Uterus (tissue), 2 donors: ENCODE measurements around the gene SHISA5.

Experiments used
- POLR2A ChIP-seq, 2 donors: fragments of 450-650 bp; IDR thresholded peaks; one replicate each; pipeline ENCODE4 v1.6.1; 2016; ENCODE audit warnings: antibody characterized with exemption in 2 of 2, mild to moderate bottlenecking in 1 of 2, moderate library complexity in 1 of 2
- TF ChIP-seq, protein P1 (sequence below), 4 experiments: fragments of 200-600 bp in 2 of 4; fragments of 450-650 bp in 2 of 4; sonication (generic) in 2 of 4; IDR thresholded peaks; one replicate each; pipeline ENCODE4 v1.5.1; 2016 to 2019; ENCODE audit warnings: antibody characterized with exemption in 4 of 4, mild to moderate bottlenecking in 2 of 4, moderate library complexity in 1 of 4

DNA sequence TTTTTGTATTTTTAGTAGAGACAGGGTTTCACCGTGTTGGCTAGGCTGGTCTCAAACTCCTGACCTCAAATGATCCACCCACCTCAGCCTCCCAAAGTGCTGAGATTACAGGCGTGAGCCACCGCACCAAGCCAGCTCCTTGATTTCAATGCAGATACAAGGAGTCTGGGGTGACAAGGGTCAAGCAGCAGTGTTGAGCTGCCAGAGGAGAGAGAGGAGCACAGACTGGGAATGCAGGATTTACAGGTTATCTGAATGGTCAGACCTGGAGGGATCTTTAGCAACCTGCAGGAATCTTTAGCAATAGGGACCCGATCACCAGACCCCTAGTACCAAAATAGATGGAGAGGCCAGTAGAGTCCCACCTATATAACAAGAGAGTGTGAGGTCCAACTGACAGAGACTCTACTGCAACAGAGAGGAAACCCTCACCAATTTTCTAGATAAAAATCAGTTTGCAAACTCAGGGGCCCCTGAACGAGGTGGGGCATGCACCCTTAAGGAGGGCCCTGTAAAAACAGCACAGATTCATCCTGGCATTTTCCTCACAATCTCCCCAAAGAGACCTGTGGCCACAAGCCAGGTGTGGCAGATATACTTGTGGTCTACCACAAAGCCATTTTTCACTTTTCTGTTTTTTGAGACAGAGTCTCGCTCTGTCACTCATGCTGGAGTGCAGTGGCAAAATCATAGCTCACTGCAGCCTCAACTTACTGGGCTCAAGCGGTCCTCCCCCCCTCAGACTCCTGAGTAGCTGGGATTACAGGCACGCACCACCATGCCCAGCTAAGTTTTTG is 10.7 kb upstream of the SHISA5 start:
- TF ChIP-seq POLR2A (IDR thresholded peaks at IDR 0.05): no peak
- TF ChIP-seq, protein P1, sequence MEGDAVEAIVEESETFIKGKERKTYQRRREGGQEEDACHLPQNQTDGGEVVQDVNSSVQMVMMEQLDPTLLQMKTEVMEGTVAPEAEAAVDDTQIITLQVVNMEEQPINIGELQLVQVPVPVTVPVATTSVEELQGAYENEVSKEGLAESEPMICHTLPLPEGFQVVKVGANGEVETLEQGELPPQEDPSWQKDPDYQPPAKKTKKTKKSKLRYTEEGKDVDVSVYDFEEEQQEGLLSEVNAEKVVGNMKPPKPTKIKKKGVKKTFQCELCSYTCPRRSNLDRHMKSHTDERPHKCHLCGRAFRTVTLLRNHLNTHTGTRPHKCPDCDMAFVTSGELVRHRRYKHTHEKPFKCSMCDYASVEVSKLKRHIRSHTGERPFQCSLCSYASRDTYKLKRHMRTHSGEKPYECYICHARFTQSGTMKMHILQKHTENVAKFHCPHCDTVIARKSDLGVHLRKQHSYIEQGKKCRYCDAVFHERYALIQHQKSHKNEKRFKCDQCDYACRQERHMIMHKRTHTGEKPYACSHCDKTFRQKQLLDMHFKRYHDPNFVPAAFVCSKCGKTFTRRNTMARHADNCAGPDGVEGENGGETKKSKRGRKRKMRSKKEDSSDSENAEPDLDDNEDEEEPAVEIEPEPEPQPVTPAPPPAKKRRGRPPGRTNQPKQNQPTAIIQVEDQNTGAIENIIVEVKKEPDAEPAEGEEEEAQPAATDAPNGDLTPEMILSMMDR (IDR thresholded peaks at IDR 0.05): no peak
